Stimulated activated naive CD8-positive, alpha-beta T cell treated with anti-CD3 and anti-CD28 coated beads, Interleukin-15, Interleukin-2, amounts not matched to agents 100 U/mL and 50 U/mL, for 24 hours (primary cell): ENCODE results near the gene SHCBP1L.
"Not testable (repeated sequence)": the region's sequence is repeated elsewhere in the genome, so short reads cannot be mapped to it uniquely, and the experiment has no call there.

Experiments
- ATAC-seq: fragments of 150-1000 bp; cut with Tn5 transposase; one replicate; pipeline ENCODE4 v1.10.0; 2021
- DNase-seq: peaks from one replicate; pipeline ENCODE4 v3.0.0; 2021

SHCBP1L gene

GRCh38 chr1:182965096-182965495 is 12.1 kb upstream of the SHCBP1L start:
- ATAC-seq, result no peak
- DNase-seq, result no peak

- ATAC-seq, result peak; percentile 84
- peak; percentile 13 for DNase-seq
Observed at GRCh38 chr1:182962554-182963115, 9.7 kb upstream of the SHCBP1L start.

- ATAC-seq, result no peak
- DNase-seq, result no peak
Observed at GRCh38 chr1:182960046-182960445, 7.1 kb upstream of the SHCBP1L start.

GRCh38 chr1:182957902-182958395 is 5.0 kb upstream of the SHCBP1L start:
- no peak for ATAC-seq
- no peak for DNase-seq

GRCh38 chr1:182956708-182957365 is 3.9 kb upstream of the SHCBP1L start:
- DNase-seq (no peak), ATAC-seq (no peak)

GRCh38 chr1:182955596-182956588 is 2.9 kb upstream of the SHCBP1L start:
- ATAC-seq (peak; percentile 44), DNase-seq (no peak)

- ATAC-seq, result no peak
Observed at GRCh38 chr1:182953826-182954225, 860 bp upstream of the SHCBP1L start.

GRCh38 chr1:182943336-182943735 is 9.6 kb downstream of the SHCBP1L start:
- not testable (repeated sequence) for DNase-seq, ATAC-seq

More at GRCh38 chr1:182953826-182954225, 860 bp upstream of the SHCBP1L start:
- no peak for DNase-seq

- ATAC-seq, result not testable (repeated sequence)
Observed at GRCh38 chr1:182942145-182942544, 10.8 kb downstream of the SHCBP1L start.

GRCh38 chr1:182939413-182939812 is 13.6 kb downstream of the SHCBP1L start:
- DNase-seq, result no peak
- ATAC-seq, result no peak

More at GRCh38 chr1:182942145-182942544, 10.8 kb downstream of the SHCBP1L start:
- DNase-seq, result not testable (repeated sequence)

GRCh38 chr1:182935716-182936115 is 17.2 kb downstream of the SHCBP1L start:
- ATAC-seq, result no peak
- DNase-seq, result no peak

- no peak for DNase-seq
- no peak for ATAC-seq
Observed at GRCh38 chr1:182930985-182931384, 22.0 kb downstream of the SHCBP1L start.

GRCh38 chr1:182927693-182928433 is 25.1 kb downstream of the SHCBP1L start:
- DNase-seq (no peak), ATAC-seq (no peak)

- DNase-seq, result no peak
- ATAC-seq, result no peak
Observed at GRCh38 chr1:182925661-182926060, 27.3 kb downstream of the SHCBP1L start.

GRCh38 chr1:182917378-182917777 is 35.6 kb downstream of the SHCBP1L start:
- DNase-seq (no peak), ATAC-seq (no peak)

GRCh38 chr1:182913401-182913800 is 39.6 kb downstream of the SHCBP1L start:
- DNase-seq, result no peak
- ATAC-seq, result no peak

- no peak for DNase-seq
Observed at GRCh38 chr1:182910143-182910542, 42.8 kb downstream of the SHCBP1L start.

GRCh38 chr1:182909578-182909977 is 43.4 kb downstream of the SHCBP1L start:
- DNase-seq (no peak), ATAC-seq (no peak)

More at GRCh38 chr1:182910143-182910542, 42.8 kb downstream of the SHCBP1L start:
- no peak for ATAC-seq

GRCh38 chr1:182905321-182905720 is 47.6 kb downstream of the SHCBP1L start:
- DNase-seq, result no peak
- ATAC-seq, result no peak

GRCh38 chr1:182901946-182902345 is 51.0 kb downstream of the SHCBP1L start:
- not testable (repeated sequence) for DNase-seq, ATAC-seq

- ATAC-seq (no peak), DNase-seq (no peak)
Observed at GRCh38 chr1:182897696-182898095, 55.3 kb downstream of the SHCBP1L start.
